Chondrocyte (in vitro differentiated cells): ENCODE measurements around the gene KYNU. TPM values are rescaled to one million over a fixed set of nuclear protein-coding genes. Genes with fewer than 3 reads are reported as not detected.

Source experiments
- DNase-seq: peaks from one replicate; pipeline ENCODE4 v3.0.0; 2021; ENCODE audit warnings: mixed read lengths, low spot score
- H3K27ac Mint-ChIP-seq: one replicate; pipeline ENCODE4 v1.8.0; 2021; ENCODE audit warnings: mild to moderate bottlenecking, moderate library complexity, mixed read lengths; ENCODE audit not compliant: unreplicated experiment
- H3K27me3 Mint-ChIP-seq: 2 replicates; pipeline ENCODE4 v1.8.0; 2021; ENCODE audit warnings: low read depth, mixed read lengths
- H3K36me3 Mint-ChIP-seq: 2 replicates; pipeline ENCODE4 v1.8.0; 2021; ENCODE audit warnings: low read depth, mixed read lengths
- H3K4me1 Mint-ChIP-seq: 2 replicates; pipeline ENCODE4 v1.8.0; 2021; ENCODE audit warnings: low read depth, mild to moderate bottlenecking, mixed read lengths
- H3K4me3 Mint-ChIP-seq: one replicate; pipeline ENCODE4 v1.8.0; 2021; ENCODE audit warnings: mild to moderate bottlenecking, moderate library complexity, mixed read lengths; ENCODE audit not compliant: unreplicated experiment
- H3K9me3 Mint-ChIP-seq: 2 replicates; pipeline ENCODE4 v1.8.0; 2021; ENCODE audit warnings: low read depth, mixed read lengths
- CTCF ChIP-seq: fragments of 200-600 bp; sonication (generic); IDR thresholded peaks from 2 replicates; pipeline ENCODE4 v1.5.0; 2021; ENCODE audit warnings: antibody characterized with exemption, mild to moderate bottlenecking, moderate library complexity
- total RNA-seq: library from RNA; stranded (reverse); gene quantifications from 3 replicates; pipeline ENCODE4 v1.2.1, GENCODE V29; 2021

Gene KYNU
- total RNA-seq, 1 donor from 2014 or later: not detected

- H3K27ac Mint-ChIP-seq: no peak overlapping the region
- no peaks in the 10 kb centered on the region for H3K9me3 Mint-ChIP-seq
- no peak overlapping the region for H3K4me3 Mint-ChIP-seq
- DNase-seq: no peak
- no peaks in the 10 kb centered on the region for H3K36me3 Mint-ChIP-seq
- peaks cover 47% of the 10 kb centered on the region for H3K4me1 Mint-ChIP-seq
- no peak for TF ChIP-seq CTCF
- H3K27me3 Mint-ChIP-seq: no peaks in the 10 kb centered on the region
These were observed 6.1 kb upstream of the KYNU start for GRCh38 chr2:142871396-142871795.

- H3K4me3 Mint-ChIP-seq: no peak overlapping the region
- no peaks in the 10 kb centered on the region for H3K27me3 Mint-ChIP-seq
- peaks cover 37% of the 10 kb centered on the region for H3K4me1 Mint-ChIP-seq
- no peak for TF ChIP-seq CTCF
- H3K27ac Mint-ChIP-seq: peak overlapping the region; percentile 27
- DNase-seq: no peak
- no peaks in the 10 kb centered on the region for H3K36me3 Mint-ChIP-seq
- H3K9me3 Mint-ChIP-seq: no peaks in the 10 kb centered on the region
These were observed 4.4 kb upstream of the KYNU start for GRCh38 chr2:142872882-142873724.

GRCh38 chr2:142873831-142874287 lies 3.6 kb upstream of the KYNU start:
- no peaks in the 10 kb centered on the region for H3K9me3 Mint-ChIP-seq
- no peak overlapping the region for H3K4me3 Mint-ChIP-seq
- TF ChIP-seq CTCF: no peak
- no peaks in the 10 kb centered on the region for H3K36me3 Mint-ChIP-seq
- peak overlapping the region; percentile 27 for H3K27ac Mint-ChIP-seq
- peaks cover 30% of the 10 kb centered on the region for H3K4me1 Mint-ChIP-seq
- no peak for DNase-seq
- no peaks in the 10 kb centered on the region for H3K27me3 Mint-ChIP-seq

- Mint-ChIP-seq H3K27ac (peak overlapping the region; percentile 27), H3K27me3 (no peaks in the 10 kb centered on the region), H3K4me3 (no peak overlapping the region), H3K36me3 (no peaks in the 10 kb centered on the region), H3K4me1 (peaks cover 30% of the 10 kb centered on the region), H3K9me3 (no peaks in the 10 kb centered on the region)
- no peak for TF ChIP-seq CTCF
- DNase-seq: no peak
These were observed 3.1 kb upstream of the KYNU start for GRCh38 chr2:142874293-142874814.

- H3K27ac Mint-ChIP-seq: no peak overlapping the region
- no peak for DNase-seq
- H3K4me1 Mint-ChIP-seq: peaks cover 31% of the 10 kb centered on the region
- no peaks in the 10 kb centered on the region for H3K27me3 Mint-ChIP-seq
- no peak overlapping the region for H3K4me3 Mint-ChIP-seq
- no peaks in the 10 kb centered on the region for H3K36me3 Mint-ChIP-seq
- no peaks in the 10 kb centered on the region for H3K9me3 Mint-ChIP-seq
- TF ChIP-seq CTCF: no peak
These were observed 2.5 kb upstream of the KYNU start for GRCh38 chr2:142875010-142875409.
